GM20000 (cell line): Measurements from ENCODE around the gene ELSPBP1.

Experiments
- DNase-seq: peaks from one replicate; pipeline ENCODE4 v3.0.0; 2012; ENCODE audit warnings: low spot score
- TF ChIP-seq, protein P1 (sequence below): IDR thresholded peaks from 2 replicates; pipeline ENCODE4 v1.5.1; 2012; ENCODE audit warnings: mild to moderate bottlenecking, control low read depth; ENCODE audit errors: extremely low read depth, missing control alignments

The ELSPBP1 gene

DNA sequence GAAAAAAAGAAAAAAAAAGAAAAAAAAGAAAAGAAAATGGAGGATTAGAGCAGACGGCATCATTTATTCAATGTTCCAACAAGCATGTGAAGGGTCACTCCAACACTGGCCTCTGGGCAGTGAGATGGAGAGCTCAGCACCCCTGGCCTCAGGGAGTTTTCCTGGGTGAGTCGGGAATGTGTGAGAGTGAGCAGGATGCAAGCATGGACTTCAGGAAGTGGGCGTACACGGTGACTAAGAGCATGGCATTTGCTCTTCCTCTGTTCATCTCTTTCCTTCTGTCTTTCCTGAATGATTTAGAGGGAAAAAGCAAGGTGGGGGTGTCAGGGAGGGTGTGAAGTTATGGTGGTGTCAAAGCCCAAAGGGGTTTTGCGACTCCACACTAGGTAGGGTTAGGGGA lies 50.1 kb downstream of the ELSPBP1 start:
- TF ChIP-seq, protein P1, sequence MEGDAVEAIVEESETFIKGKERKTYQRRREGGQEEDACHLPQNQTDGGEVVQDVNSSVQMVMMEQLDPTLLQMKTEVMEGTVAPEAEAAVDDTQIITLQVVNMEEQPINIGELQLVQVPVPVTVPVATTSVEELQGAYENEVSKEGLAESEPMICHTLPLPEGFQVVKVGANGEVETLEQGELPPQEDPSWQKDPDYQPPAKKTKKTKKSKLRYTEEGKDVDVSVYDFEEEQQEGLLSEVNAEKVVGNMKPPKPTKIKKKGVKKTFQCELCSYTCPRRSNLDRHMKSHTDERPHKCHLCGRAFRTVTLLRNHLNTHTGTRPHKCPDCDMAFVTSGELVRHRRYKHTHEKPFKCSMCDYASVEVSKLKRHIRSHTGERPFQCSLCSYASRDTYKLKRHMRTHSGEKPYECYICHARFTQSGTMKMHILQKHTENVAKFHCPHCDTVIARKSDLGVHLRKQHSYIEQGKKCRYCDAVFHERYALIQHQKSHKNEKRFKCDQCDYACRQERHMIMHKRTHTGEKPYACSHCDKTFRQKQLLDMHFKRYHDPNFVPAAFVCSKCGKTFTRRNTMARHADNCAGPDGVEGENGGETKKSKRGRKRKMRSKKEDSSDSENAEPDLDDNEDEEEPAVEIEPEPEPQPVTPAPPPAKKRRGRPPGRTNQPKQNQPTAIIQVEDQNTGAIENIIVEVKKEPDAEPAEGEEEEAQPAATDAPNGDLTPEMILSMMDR, result no peak
- DNase-seq, result no peak

DNA sequence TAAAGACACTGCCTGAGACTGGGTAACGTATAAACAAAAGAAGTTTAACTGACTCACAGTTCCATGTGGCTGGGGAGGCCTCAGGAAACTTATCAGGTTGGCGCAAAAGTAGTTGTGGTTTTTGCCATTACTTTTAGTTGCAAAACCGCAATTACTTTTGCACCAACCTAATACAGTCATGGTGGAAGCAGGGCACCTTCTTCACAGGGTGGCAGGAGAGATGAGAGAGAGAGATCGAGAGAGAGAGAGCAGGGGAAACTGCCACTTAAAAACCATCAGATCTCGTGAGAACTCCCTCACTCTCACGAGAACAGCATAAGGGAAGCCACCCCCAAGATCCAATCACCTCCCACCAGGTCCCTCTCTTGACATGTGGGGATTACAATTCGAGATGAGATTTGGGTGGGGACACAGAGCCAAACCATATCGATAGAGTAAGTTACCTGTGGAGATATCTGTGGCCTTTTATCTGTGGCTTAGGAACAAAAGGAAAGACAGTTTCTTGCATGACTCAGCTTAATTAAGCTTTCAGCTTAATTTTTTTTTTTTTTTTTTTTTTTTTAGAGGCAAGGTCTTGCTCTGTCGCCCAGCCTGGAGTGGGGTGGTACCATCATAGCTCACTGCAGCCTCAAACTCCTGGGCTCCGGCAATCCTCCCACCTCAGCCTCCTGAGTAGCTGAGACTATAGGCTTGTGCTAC lies 57.1 kb downstream of the ELSPBP1 start:
- no peak for DNase-seq
- TF ChIP-seq, protein P1, result no peak

DNA sequence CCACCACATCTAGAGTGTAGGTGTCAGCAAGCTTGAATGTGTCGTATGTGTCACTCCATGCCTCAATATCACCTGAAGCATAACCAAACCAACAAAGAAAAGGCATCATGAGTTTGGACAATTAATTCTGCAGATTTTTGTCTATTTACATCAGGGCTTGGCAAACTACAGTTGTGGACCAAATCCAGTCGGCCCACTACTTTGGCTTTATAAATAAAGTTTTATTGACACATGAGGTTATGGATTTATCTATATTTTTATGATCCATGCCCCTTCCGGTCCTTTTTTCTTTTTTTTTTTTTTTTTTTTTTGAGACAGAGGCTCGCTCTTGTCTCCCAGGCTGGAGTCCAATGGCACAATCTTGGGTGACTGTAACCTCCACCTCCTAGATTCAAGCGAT lies 58.6 kb downstream of the ELSPBP1 start:
- DNase-seq, result no peak
- TF ChIP-seq, protein P1, result no peak

DNA sequence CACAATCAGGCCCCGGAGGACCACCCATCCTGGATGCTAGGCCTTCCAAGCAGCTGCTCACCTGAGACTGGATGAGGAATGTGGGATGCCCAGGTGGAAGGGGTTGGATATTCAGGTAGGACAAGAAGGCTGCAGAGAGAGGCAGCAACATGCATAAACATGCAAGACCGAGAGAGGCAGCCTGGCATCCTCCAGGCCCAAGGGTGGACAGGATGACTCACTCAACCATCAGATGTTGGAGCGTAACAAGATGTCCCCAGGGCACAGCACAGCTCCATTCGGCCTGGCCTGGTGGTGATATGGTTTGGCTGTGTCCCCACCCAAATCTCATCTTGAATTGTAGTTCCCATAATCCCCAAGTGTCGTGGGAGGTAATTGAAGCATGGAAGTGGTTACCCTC lies 59.4 kb downstream of the ELSPBP1 start:
- DNase-seq, result no peak
- TF ChIP-seq, protein P1, result no peak

DNA sequence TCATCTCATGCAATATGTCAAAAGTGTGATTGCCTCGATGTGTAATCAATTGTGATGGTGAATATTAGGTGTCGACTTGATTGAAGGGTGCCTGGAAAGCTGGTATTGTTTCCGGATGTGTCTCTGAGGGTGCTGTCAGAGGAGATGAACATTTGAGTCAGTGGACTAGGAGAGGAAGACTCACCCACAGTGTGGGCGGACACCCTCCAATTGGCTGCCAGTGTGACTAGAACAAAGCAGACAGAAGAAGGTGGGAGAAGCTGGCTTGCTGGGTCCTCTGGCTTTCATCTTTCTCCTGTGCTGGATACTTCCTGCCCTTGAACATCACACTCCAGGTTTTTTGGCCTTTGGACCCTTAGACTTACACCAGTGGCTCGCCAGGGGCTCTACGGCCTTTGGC lies 64.9 kb downstream of the ELSPBP1 start:
- TF ChIP-seq, protein P1, result no peak
- no peak for DNase-seq

DNA sequence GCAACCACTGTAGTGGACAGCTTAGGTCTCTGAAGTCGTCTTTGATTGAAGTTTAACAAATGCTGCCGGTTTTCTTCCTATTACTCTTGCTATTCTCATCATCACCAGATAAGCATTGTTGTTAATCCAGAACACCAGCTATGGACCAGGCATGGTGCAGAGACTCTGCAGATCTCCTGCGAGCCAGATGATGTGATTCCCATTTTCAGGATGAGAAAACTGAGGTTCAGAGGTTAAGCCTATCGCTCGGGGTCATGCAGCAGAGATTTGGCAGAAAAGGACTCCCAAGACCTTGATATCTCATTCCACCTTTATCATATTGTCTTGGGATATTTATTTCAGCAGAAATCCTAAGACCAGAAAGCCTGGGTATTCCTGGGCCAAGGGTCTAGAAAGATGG lies 65.9 kb downstream of the ELSPBP1 start:
- no peak for DNase-seq
- TF ChIP-seq, protein P1, result no peak

DNA sequence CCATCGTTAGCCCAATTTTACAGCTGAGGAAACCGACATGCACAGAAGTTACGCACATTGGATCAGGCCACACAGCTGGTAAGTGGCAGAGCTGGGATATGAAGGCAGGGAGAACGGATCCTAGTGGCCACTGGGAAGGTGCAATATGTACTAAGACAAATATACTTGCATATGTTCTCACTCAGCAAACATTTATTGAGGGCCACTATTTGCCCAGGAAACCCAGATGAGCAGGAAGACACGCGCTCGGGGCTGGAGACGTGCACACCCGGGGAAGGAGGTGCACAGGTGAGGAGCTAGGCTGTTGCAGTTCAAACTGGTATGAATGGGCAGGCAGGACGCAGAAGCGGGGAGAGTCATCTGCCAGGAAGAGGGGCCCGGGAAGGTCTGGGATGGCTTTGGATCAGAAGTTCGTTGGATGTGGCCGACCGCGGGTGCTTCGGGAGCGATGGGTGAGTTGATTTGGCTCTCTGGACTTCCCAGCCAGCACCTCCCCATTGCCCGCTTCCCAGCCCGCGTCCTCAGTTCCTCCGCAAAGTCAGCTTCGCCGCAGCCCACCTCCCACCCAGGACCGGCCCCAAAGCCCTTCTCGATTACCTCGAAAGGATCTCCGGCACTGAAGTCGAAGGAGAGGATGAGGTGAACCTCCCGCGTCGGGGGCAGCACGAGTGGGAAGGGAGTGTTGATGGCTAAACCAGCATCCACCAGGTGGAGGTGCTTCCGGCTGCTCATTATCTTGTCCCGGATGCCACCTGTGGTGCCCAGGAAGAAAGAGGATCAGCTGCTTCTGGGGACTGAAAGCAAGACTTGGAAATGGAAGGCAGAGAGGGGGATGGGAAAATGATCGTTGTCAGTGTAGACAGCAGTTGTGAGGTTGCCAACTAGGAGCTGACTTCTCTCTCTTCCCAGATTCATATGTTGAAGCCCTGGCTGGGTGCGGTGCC lies 67.2 kb downstream of the ELSPBP1 start:
- TF ChIP-seq, protein P1, result no peak
- DNase-seq, result no peak
